Measurements from ENCODE around the gene SLC7A11.
A peak's percentile ranks its signal among the peaks of the same experiment; 100 is the strongest.

SLC7A11 gene

GRCh38 chr4:138242076-138242833 lies at the start of gene SLC7A11:
SLC7A11 (minus strand) TSS chr4:138242349; CDS start chr4:138242069, 280 bp downstream.
- peak; percentile 95 for DNase-seq (ENCODE audit: low spot score)

- DNase-seq (ENCODE audit: low spot score) = no peak
Observed at GRCh38 chr4:138291431-138291830, 49.3 kb upstream of the SLC7A11 start.

GRCh38 chr4:138290805-138291204 lies 48.7 kb upstream of the SLC7A11 start:
- DNase-seq (ENCODE audit: low spot score) = no peak

GRCh38 chr4:138279286-138279685 lies 37.1 kb upstream of the SLC7A11 start:
- DNase-seq (ENCODE audit: low spot score) = no peak

GRCh38 chr4:138277133-138277532 lies 35.0 kb upstream of the SLC7A11 start:
- no peak for DNase-seq (ENCODE audit: low spot score)

- DNase-seq (ENCODE audit: low spot score) = no peak
Observed at GRCh38 chr4:138275963-138276621, 33.9 kb upstream of the SLC7A11 start.

GRCh38 chr4:138275216-138275615 lies 33.1 kb upstream of the SLC7A11 start:
- DNase-seq (ENCODE audit: low spot score) = no peak

- no peak for DNase-seq (ENCODE audit: low spot score)
Observed at GRCh38 chr4:138269175-138269574, 27.0 kb upstream of the SLC7A11 start.

- no peak for DNase-seq (ENCODE audit: low spot score)
Observed at GRCh38 chr4:138267835-138268234, 25.7 kb upstream of the SLC7A11 start.

GRCh38 chr4:138266948-138267347 lies 24.8 kb upstream of the SLC7A11 start:
- no peak for DNase-seq (ENCODE audit: low spot score)

- no peak for DNase-seq (ENCODE audit: low spot score)
Observed at GRCh38 chr4:138263247-138263816, 21.2 kb upstream of the SLC7A11 start.

GRCh38 chr4:138262469-138262868 lies 20.3 kb upstream of the SLC7A11 start:
- DNase-seq (ENCODE audit: low spot score) = no peak

- no peak for DNase-seq (ENCODE audit: low spot score)
Observed at GRCh38 chr4:138262030-138262429, 19.9 kb upstream of the SLC7A11 start.

GRCh38 chr4:138259824-138260223 lies 17.7 kb upstream of the SLC7A11 start:
- DNase-seq (ENCODE audit: low spot score) = no peak

- no peak for DNase-seq (ENCODE audit: low spot score)
Observed at GRCh38 chr4:138259271-138259670, 17.1 kb upstream of the SLC7A11 start.

- DNase-seq (ENCODE audit: low spot score) = no peak
Observed at GRCh38 chr4:138256608-138257007, 14.5 kb upstream of the SLC7A11 start.

- no peak for DNase-seq (ENCODE audit: low spot score)
Observed at GRCh38 chr4:138255917-138256597, 13.9 kb upstream of the SLC7A11 start.

- peak; percentile 47 for DNase-seq (ENCODE audit: low spot score)
Observed at GRCh38 chr4:138252551-138252950, 10.4 kb upstream of the SLC7A11 start.

GRCh38 chr4:138251938-138252337 lies 9.8 kb upstream of the SLC7A11 start:
- DNase-seq (ENCODE audit: low spot score) = no peak

- DNase-seq (ENCODE audit: low spot score) = no peak
Observed at GRCh38 chr4:138249132-138249531, 7.0 kb upstream of the SLC7A11 start.

GRCh38 chr4:138248058-138248457 lies 5.9 kb upstream of the SLC7A11 start:
- DNase-seq (ENCODE audit: low spot score) = no peak

- DNase-seq (ENCODE audit: low spot score) = no peak
Observed at GRCh38 chr4:138247643-138248042, 5.5 kb upstream of the SLC7A11 start.

GRCh38 chr4:138243369-138243768 lies 1.2 kb upstream of the SLC7A11 start:
- peak; percentile 36 for DNase-seq (ENCODE audit: low spot score)
